HepG2 (cell line): Measurements from ENCODE around the gene IFT88.

Source experiments
- ASH2L ChIP-seq: fragments of 300-600, 200-600 bp; sonication (generic); IDR thresholded peaks from 2 replicates; pipeline ENCODE4 v1.7.0; 2017; ENCODE audit warnings: low read depth, mild to moderate bottlenecking, moderate library complexity, mixed read lengths, low read length; ENCODE audit not compliant: insufficient read length
- CTCF ChIP-seq: sonication (generic); formaldehyde crosslinking; IDR thresholded peaks from 2 replicates; pipeline ENCODE4 v1.5.0; 2020; ENCODE audit warnings: mild to moderate bottlenecking, missing genetic modification reagents, moderate library complexity
- ELK4 ChIP-seq: sonication (generic); formaldehyde crosslinking; IDR thresholded peaks from 2 replicates; pipeline ENCODE4 v1.9.0; 2021; ENCODE audit warnings: missing genetic modification reagents, borderline replicate concordance
- GABPA ChIP-seq, 2 experiments: IDR thresholded peaks; 2 replicates each; pipeline ENCODE4 v1.6.1; 2011 to 2016; ENCODE audit warnings: low read depth in 2 of 2, low read length in 1 of 2, missing biosample characterization in 1 of 2, missing genetic modification characterization in 1 of 2
- HIVEP1 ChIP-seq: sonication (generic); formaldehyde crosslinking; IDR thresholded peaks from 2 replicates; pipeline ENCODE4 v1.4.0; 2020; ENCODE audit warnings: mild to moderate bottlenecking, missing genetic modification reagents
- HNRNPL ChIP-seq: fragments of 200-400 bp; formaldehyde crosslinking; IDR thresholded peaks from 2 replicates; pipeline ENCODE4 v1.6.1; 2017; ENCODE audit warnings: mild to moderate bottlenecking, low read depth, low read length
- POLR2A ChIP-seq, 2 experiments: IDR thresholded peaks; 2 replicates each; pipeline ENCODE4 v1.6.1; 2011; ENCODE audit warnings: low read depth in 2 of 2, low read length in 2 of 2, mild to moderate bottlenecking in 1 of 2, moderate library complexity in 1 of 2; ENCODE audit not compliant: insufficient read depth in 1 of 2
- SMAD3 ChIP-seq: sonication (generic); formaldehyde crosslinking; IDR thresholded peaks from 2 replicates; pipeline ENCODE4 v1.4.0; 2020; ENCODE audit warnings: missing genetic modification reagents
- ZNF143 ChIP-seq: sonication (generic); formaldehyde crosslinking; IDR thresholded peaks from 2 replicates; pipeline ENCODE4 v1.4.0; 2020; ENCODE audit warnings: missing genetic modification reagents
- ZNF335 ChIP-seq: sonication (generic); formaldehyde crosslinking; IDR thresholded peaks from 2 replicates; pipeline ENCODE4 v1.4.0; 2020; ENCODE audit warnings: missing genetic modification reagents
- ZZZ3 ChIP-seq: sonication (generic); formaldehyde crosslinking; IDR thresholded peaks from 2 replicates; pipeline ENCODE4 v1.4.0; 2020; ENCODE audit warnings: missing genetic modification reagents, mild to moderate bottlenecking, borderline replicate concordance
- TF ChIP-seq, protein P1 (sequence below), 2 experiments: fragments of 450-650 bp in 1 of 2; sonication (generic) in 1 of 2; formaldehyde crosslinking; IDR thresholded peaks; 2 replicates each; pipeline versions ENCODE4 v1.5.0 to v1.8.0; 2020 to 2022; ENCODE audit warnings: mild to moderate bottlenecking in 1 of 2, missing genetic modification reagents in 1 of 2

DNA sequence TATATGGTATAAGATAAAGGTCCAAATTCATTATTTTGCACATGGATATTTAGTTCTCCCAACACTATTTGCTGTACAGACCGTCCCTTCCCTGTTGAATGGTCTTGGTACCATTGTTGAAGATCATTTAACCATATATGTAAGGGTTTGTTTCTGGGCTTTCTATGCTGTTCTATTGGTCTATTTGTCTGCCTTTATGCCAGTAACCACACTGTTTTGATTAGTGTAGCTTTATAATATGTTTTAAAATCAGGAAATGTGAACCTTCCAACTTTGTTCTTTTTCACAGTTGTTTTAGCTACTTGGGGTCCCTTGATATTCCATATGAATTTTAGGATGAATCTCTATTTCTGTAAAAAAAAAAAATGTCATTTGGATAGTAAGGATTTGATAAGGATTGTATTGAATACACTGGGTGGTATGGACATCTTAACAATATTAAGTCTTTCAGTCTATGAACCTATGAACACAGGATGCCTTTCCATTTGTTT lies 16.9 kb downstream of the IFT88 start:
- TF ChIP-seq HNRNPL = no peak
- TF ChIP-seq CTCF (CRISPR knock-in tag) = no peak
- TF ChIP-seq ZNF143 (CRISPR knock-in tag) = no peak
- no peak for TF ChIP-seq ZNF335 (CRISPR knock-in tag)
- TF ChIP-seq, protein P1, sequence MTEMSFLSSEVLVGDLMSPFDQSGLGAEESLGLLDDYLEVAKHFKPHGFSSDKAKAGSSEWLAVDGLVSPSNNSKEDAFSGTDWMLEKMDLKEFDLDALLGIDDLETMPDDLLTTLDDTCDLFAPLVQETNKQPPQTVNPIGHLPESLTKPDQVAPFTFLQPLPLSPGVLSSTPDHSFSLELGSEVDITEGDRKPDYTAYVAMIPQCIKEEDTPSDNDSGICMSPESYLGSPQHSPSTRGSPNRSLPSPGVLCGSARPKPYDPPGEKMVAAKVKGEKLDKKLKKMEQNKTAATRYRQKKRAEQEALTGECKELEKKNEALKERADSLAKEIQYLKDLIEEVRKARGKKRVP (CRISPR knock-in tag; IDR thresholded peaks at IDR 0.05) = no peak
- TF ChIP-seq ZZZ3 = no peak
- no peak for TF ChIP-seq ELK4 (CRISPR knock-in tag)
- no peak for TF ChIP-seq POLR2A (IDR thresholded peaks at IDR 0.05; ENCODE audit: insufficient read depth in 1 of 2, low read depth in 2 of 2, low read length in 2 of 2)
- no peak for TF ChIP-seq GABPA (IDR thresholded peaks at IDR 0.05; ENCODE audit: low read depth, low read length)
- TF ChIP-seq GABPA (CRISPR knock-in tag; IDR thresholded peaks at IDR 0.05; ENCODE audit: low read depth) = no peak
- no peak for TF ChIP-seq HIVEP1 (CRISPR knock-in tag)
- TF ChIP-seq SMAD3 (CRISPR knock-in tag) = no peak
- no peak for TF ChIP-seq ASH2L
